ENCODE data around the gene SLAMF7. TPM values are rescaled to one million over a fixed set of nuclear protein-coding genes. Genes with fewer than 3 reads are reported as not detected.

The SLAMF7 gene
- total and polyA plus RNA-seq, 2 of the 13 experiments (the other 11 are each of a cell fraction or from before 2014, with no cell fraction given) = not detected

- DNase-seq (ENCODE audit: low spot score) (no peak), ATAC-seq (no peak), FAIRE-seq (no peak)
- no peak overlapping the region for H3K27ac ChIP-seq (ENCODE audit: extremely low read length, insufficient read depth, low read length)
- peaks cover 2 to 4% of the 10 kb centered on the region in 2 experiments; a peak in 3 of 5 replicates for H3K27me3 ChIP-seq (ENCODE audit: control insufficient read depth in 1 of 2, insufficient read depth in 2 of 2, low read length in 2 of 2)
- BruUV-seq (replicated peaks) = no TSS peak
- in situ Hi-C loops (cut with HindIII; ENCODE audit: extremely low pct_ligation_motif_present, low pct_unique_long_range_greater_than_20kb) = no loop called here
- no peak overlapping the region for H2AFZ ChIP-seq (ENCODE audit: low read length)
- no peaks in the 10 kb centered on the region for H3K9me3 ChIP-seq (ENCODE audit: low read length)
- H3K9ac ChIP-seq (ENCODE audit: insufficient read depth, low read depth, low read length) = no peak overlapping the region
- ChIA-PET CTCF (ENCODE audit: low intra/inter-chr PET ratio, low total read pairs) (no interaction called here), POLR2A (no interaction called here)
- H3K4me2 ChIP-seq (ENCODE audit: low read depth, low read length) = no peak overlapping the region
- H4K20me1 ChIP-seq (ENCODE audit: insufficient read depth, low read length) = no peaks in the 10 kb centered on the region
- intact Hi-C loops (cut with micrococcal nuclease; ENCODE audit: unreplicated experiment) = no loop called here
- no peaks in the 10 kb centered on the region for H3K4me1 ChIP-seq (ENCODE audit: insufficient read depth, low read length)
- H3K4me3 ChIP-seq (replicated peaks in 1 of 3; ENCODE audit: insufficient read depth in 1 of 3, low read depth in 2 of 3, low read length in 3 of 3) = no peak overlapping the region
- H3K79me2 ChIP-seq (ENCODE audit: insufficient read depth, low read length) = no peaks in the 10 kb centered on the region
- no peaks in the 10 kb centered on the region for H3K36me3 ChIP-seq (replicated peaks in 1 of 2; ENCODE audit: control insufficient read depth in 1 of 2, insufficient read depth in 2 of 2, low read length in 2 of 2)
- TF ChIP-seq, protein P1, sequence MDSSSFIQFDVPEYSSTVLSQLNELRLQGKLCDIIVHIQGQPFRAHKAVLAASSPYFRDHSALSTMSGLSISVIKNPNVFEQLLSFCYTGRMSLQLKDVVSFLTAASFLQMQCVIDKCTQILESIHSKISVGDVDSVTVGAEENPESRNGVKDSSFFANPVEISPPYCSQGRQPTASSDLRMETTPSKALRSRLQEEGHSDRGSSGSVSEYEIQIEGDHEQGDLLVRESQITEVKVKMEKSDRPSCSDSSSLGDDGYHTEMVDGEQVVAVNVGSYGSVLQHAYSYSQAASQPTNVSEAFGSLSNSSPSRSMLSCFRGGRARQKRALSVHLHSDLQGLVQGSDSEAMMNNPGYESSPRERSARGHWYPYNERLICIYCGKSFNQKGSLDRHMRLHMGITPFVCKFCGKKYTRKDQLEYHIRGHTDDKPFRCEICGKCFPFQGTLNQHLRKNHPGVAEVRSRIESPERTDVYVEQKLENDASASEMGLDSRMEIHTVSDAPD (CRISPR knock-in tag; IDR thresholded peaks at IDR 0.05) = no peak
- TF ChIP-seq SMAD1 (CRISPR knock-in tag; IDR thresholded peaks at IDR 0.05; ENCODE audit: borderline replicate concordance, low read depth) = no peak
- no peak for TF ChIP-seq KAT8 (CRISPR knock-in tag; IDR thresholded peaks at IDR 0.05)
- TF ChIP-seq, protein P2, sequence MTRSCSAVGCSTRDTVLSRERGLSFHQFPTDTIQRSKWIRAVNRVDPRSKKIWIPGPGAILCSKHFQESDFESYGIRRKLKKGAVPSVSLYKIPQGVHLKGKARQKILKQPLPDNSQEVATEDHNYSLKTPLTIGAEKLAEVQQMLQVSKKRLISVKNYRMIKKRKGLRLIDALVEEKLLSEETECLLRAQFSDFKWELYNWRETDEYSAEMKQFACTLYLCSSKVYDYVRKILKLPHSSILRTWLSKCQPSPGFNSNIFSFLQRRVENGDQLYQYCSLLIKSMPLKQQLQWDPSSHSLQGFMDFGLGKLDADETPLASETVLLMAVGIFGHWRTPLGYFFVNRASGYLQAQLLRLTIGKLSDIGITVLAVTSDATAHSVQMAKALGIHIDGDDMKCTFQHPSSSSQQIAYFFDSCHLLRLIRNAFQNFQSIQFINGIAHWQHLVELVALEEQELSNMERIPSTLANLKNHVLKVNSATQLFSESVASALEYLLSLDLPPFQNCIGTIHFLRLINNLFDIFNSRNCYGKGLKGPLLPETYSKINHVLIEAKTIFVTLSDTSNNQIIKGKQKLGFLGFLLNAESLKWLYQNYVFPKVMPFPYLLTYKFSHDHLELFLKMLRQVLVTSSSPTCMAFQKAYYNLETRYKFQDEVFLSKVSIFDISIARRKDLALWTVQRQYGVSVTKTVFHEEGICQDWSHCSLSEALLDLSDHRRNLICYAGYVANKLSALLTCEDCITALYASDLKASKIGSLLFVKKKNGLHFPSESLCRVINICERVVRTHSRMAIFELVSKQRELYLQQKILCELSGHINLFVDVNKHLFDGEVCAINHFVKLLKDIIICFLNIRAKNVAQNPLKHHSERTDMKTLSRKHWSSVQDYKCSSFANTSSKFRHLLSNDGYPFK (CRISPR knock-in tag; IDR thresholded peaks at IDR 0.05; ENCODE audit: borderline replicate concordance) = no peak
- no peak for TF ChIP-seq ZNF549 (CRISPR knock-in tag; IDR thresholded peaks at IDR 0.05)
- no peak for TF ChIP-seq NONO (IDR thresholded peaks at IDR 0.05)
- no peak for TF ChIP-seq NONO (CRISPR knock-in tag; conservative IDR thresholded peaks at IDR 0.05)
- TF ChIP-seq DZIP1 (CRISPR knock-in tag; IDR thresholded peaks at IDR 0.05) = no peak
- TF ChIP-seq, protein P3, sequence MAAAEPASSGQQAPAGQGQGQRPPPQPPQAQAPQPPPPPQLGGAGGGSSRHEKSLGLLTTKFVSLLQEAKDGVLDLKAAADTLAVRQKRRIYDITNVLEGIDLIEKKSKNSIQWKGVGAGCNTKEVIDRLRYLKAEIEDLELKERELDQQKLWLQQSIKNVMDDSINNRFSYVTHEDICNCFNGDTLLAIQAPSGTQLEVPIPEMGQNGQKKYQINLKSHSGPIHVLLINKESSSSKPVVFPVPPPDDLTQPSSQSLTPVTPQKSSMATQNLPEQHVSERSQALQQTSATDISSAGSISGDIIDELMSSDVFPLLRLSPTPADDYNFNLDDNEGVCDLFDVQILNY (CRISPR knock-in tag; conservative IDR thresholded peaks at IDR 0.05) = no peak
- TF ChIP-seq ATF3 (CRISPR knock-in tag; IDR thresholded peaks at IDR 0.05) = no peak
- no peak for TF ChIP-seq FOXM1 (CRISPR knock-in tag; IDR thresholded peaks at IDR 0.05)
- TF ChIP-seq RFX3 (CRISPR knock-in tag; IDR thresholded peaks at IDR 0.05) = no peak
- TF ChIP-seq HMG20B (CRISPR knock-in tag; conservative IDR thresholded peaks at IDR 0.05) = no peak
- no peak for TF ChIP-seq ZNF337 (CRISPR knock-in tag; IDR thresholded peaks at IDR 0.05; ENCODE audit: borderline replicate concordance, low read depth)
- no peak for TF ChIP-seq ZNF674 (CRISPR knock-in tag; IDR thresholded peaks at IDR 0.05; ENCODE audit: low read depth)
- TF ChIP-seq ZNF891 (CRISPR knock-in tag; IDR thresholded peaks at IDR 0.05) = no peak
- TF ChIP-seq FOXJ3 (CRISPR knock-in tag; IDR thresholded peaks at IDR 0.05; ENCODE audit: borderline replicate concordance) = no peak
- TF ChIP-seq STAG1 (CRISPR knock-in tag; IDR thresholded peaks at IDR 0.05) = no peak
- TF ChIP-seq DNMT3B (CRISPR knock-in tag; conservative IDR thresholded peaks at IDR 0.05) = no peak
These were observed 8.7 kb downstream of the SLAMF7 start for GRCh38 chr1:160747717-160748116.
